Ovary (tissue), 9 donors: ENCODE measurements around the gene CNPPD1. TPM values are rescaled to one million over a fixed set of nuclear protein-coding genes. Genes with fewer than 3 reads are reported as not detected.

ENCODE experiments used
- DNase-seq, 5 donors: peaks; one replicate each; pipeline ENCODE4 v3.0.0-alpha.2; 2019 to 2020
- H3K27ac ChIP-seq, 2 donors: fragments of 200-600 bp; one replicate each; pipeline versions ENCODE4 v1.5.1 to v1.8.0; 2019 to 2022
- H3K27me3 ChIP-seq: fragments of 200-600 bp; one replicate; pipeline ENCODE4 v1.8.0; 2022
- H3K36me3 ChIP-seq: fragments of 200-600 bp; sonication (generic); one replicate; pipeline ENCODE4 v1.5.1; 2019
- H3K4me1 ChIP-seq: one replicate; pipeline ENCODE4 v1.8.1; 2013; ENCODE audit warnings: mild to moderate bottlenecking, moderate library complexity; ENCODE audit not compliant: insufficient read depth
- H3K4me3 ChIP-seq: fragments of 200-600 bp; sonication (generic); one replicate; pipeline ENCODE4 v1.5.1; 2017
- H3K9me3 ChIP-seq, 2 donors: fragments of 200-600 bp in 1 of 2; sonication (generic) in 1 of 2; one replicate each; pipeline versions ENCODE4 v1.5.1 to v1.8.1; 2013 to 2019; ENCODE audit warnings: mild to moderate bottlenecking in 1 of 2, moderate library complexity in 1 of 2
- EP300 ChIP-seq: sonication (generic); formaldehyde crosslinking; IDR thresholded peaks from one replicate; pipeline ENCODE4 v1.6.1; 2017; ENCODE audit warnings: antibody characterized with exemption
- POLR2A ChIP-seq: fragments of 450-650 bp; IDR thresholded peaks from one replicate; pipeline ENCODE4 v1.6.1; 2017; ENCODE audit warnings: antibody characterized with exemption, mild to moderate bottlenecking, moderate library complexity
- WGBS, 3 donors: extraction: QIAGEN DNeasy Blood & Tissue Kit in 1 of 3; methylation state at CpG; one replicate each; pipeline versions ENCODE4 v1.1.5 to v1.1.7; 2013 to 2017; 5-methylcytosine and 5-hydroxymethylcytosine counted together
- intact Hi-C, 4 donors: fragments of 100-400 bp; cut with DNase I; formaldehyde crosslinking; loops; one replicate each; pipeline versions ENCODE4 v1.11.0 to v1.15.1; 2022 to 2023
- polyA plus RNA-seq, 2 donors: library from polyadenylated mRNA; stranded (reverse); fragments of 200-250 nt in 1 of 2; fragments of 350-450 nt in 1 of 2; fragmentation: Illumina TruSeq in 1 of 2; extraction: RNeasy Lipid Tissue Mini Kit (QIAGEN cat#74804) in 1 of 2; gene quantifications; one replicate each; pipeline ENCODE4 v1.2.3, GENCODE V29; 2013 to 2014
- total RNA-seq, 7 donors: library from RNA; depleted of rRNA in 2 of 7; stranded (reverse); fragments of >200 nt in 2 of 7; fragmentation: NEBNext Ultra II Directional in 3 of 7; extraction: Animal tissue kit (Norgen Biotek cat#: 25700) in 3 of 7; gene quantifications; one replicate each; pipeline versions ENCODE4 v1.1.0 to v1.2.4, GENCODE V29; 2016 to 2023
- TF ChIP-seq, protein P1 (sequence below), 3 donors: fragments of 450-650 bp in 2 of 3; fragments of 200-600 bp in 1 of 3; IDR thresholded peaks; one replicate each; pipeline versions ENCODE4 v1.5.1 to v1.8.0; 2016 to 2022; ENCODE audit warnings: antibody characterized with exemption in 3 of 3, mild to moderate bottlenecking in 1 of 3
- donor health status: DM: no; HTN: no; CAD: no; lungs with moderate emphysema.
- donor health status: DM: no; HTN: no; CAD: no.
- donor health status: Bipolar disorder and iron deficiency.
- donor health status: DM: yes; HTN: yes; CAD: no.
- donor health status: DM: no; HTN: no; CAD: no.
- donor health status: DM: yes; HTN: yes; CAD: no.

Gene CNPPD1
- total and polyA plus RNA-seq, 9 donors: 27.1 to 68.2 (median 55.4) TPM

GRCh38 chr2:219172231-219173154, 4.2 kb downstream of the CNPPD1 start:
- no peak overlapping the region for H3K27ac ChIP-seq
- H3K4me3 ChIP-seq: no peak overlapping the region
- no peaks in the 10 kb centered on the region for H3K36me3 ChIP-seq
- H3K27me3 ChIP-seq: no peaks in the 10 kb centered on the region
- no peak for DNase-seq
- no peak for TF ChIP-seq POLR2A
- no peak for TF ChIP-seq EP300
- TF ChIP-seq, protein P1, sequence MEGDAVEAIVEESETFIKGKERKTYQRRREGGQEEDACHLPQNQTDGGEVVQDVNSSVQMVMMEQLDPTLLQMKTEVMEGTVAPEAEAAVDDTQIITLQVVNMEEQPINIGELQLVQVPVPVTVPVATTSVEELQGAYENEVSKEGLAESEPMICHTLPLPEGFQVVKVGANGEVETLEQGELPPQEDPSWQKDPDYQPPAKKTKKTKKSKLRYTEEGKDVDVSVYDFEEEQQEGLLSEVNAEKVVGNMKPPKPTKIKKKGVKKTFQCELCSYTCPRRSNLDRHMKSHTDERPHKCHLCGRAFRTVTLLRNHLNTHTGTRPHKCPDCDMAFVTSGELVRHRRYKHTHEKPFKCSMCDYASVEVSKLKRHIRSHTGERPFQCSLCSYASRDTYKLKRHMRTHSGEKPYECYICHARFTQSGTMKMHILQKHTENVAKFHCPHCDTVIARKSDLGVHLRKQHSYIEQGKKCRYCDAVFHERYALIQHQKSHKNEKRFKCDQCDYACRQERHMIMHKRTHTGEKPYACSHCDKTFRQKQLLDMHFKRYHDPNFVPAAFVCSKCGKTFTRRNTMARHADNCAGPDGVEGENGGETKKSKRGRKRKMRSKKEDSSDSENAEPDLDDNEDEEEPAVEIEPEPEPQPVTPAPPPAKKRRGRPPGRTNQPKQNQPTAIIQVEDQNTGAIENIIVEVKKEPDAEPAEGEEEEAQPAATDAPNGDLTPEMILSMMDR (IDR thresholded peaks at IDR 0.05): no peak
- H3K9me3 ChIP-seq: no peaks in the 10 kb centered on the region
- H3K4me1 ChIP-seq: peaks cover 6% of the 10 kb centered on the region
- intact Hi-C loops: loop anchor here in 1 of 4 donors (10.0 kb wide), 1 partner anchor 1158 kb away; no protein-coding TSS in a partner anchor
- 76 to 89% (median 78%) methylated on average over 16 of the region's 16 CpGs for WGBS, 3 donors

- intact Hi-C loops: loop anchor here in 1 of 4 donors (10.0 kb wide), 1 partner anchor 1156 kb away; no protein-coding TSS in a partner anchor
- no peak overlapping the region for H3K4me3 ChIP-seq
- TF ChIP-seq, protein P1 (IDR thresholded peaks at IDR 0.05): peak; percentile 57 to 72 (median 61)
- TF ChIP-seq EP300: no peak
- H3K27ac ChIP-seq: peak overlapping the region; percentile 22 to 71
- WGBS, 3 donors: 11 to 24% (median 15%) methylated on average over 6 of the region's 6 CpGs
- DNase-seq: peak; percentile 61 to 76 (median 72)
- H3K27me3 ChIP-seq: no peaks in the 10 kb centered on the region
- H3K9me3 ChIP-seq: no peaks in the 10 kb centered on the region
- H3K4me1 ChIP-seq: peaks cover 6% of the 10 kb centered on the region
- no peaks in the 10 kb centered on the region for H3K36me3 ChIP-seq
Measured at GRCh38 chr2:219171231-219171651, 5.5 kb downstream of the CNPPD1 start.

GRCh38 chr2:219169930-219170654, 6.6 kb downstream of the CNPPD1 start, which contains the start of gene SLC23A3:
Gene SLC23A3 (minus strand): TSS chr2:219170029. CDS start chr2:219169984, 45 bp downstream.
- intact Hi-C loops: loop anchor here in 3 of 4 donors (5.0 to 10.0 kb wide), 4 partner anchors 122 to 1155 kb away; partner anchors contain the start of gene DNPEP (in 1 of the 3)
- Histone ChIP-seq H3K27me3 (no peaks in the 10 kb centered on the region), H3K9me3 (no peaks in the 10 kb centered on the region), H3K4me1 (peaks cover 6% of the 10 kb centered on the region), H3K4me3 (no peak within 1 kb of the TSS), H3K27ac (peak within 1 kb of the TSS in 1 of 2 donors; percentile 71), H3K36me3 (no peaks in the 10 kb centered on the region)
- no peak for DNase-seq
- 77 to 82% (median 78%) methylated on average over 10 of the region's 10 CpGs for WGBS, 3 donors
- no peak for TF ChIP-seq EP300
- TF ChIP-seq, protein P1 (IDR thresholded peaks at IDR 0.05): no peak
- no peak for TF ChIP-seq POLR2A

GRCh38 chr2:219168932-219169331, 7.8 kb downstream of the CNPPD1 start:
- Histone ChIP-seq H3K4me1 (peaks cover 6% of the 10 kb centered on the region), H3K27me3 (no peaks in the 10 kb centered on the region), H3K9me3 (no peaks in the 10 kb centered on the region), H3K36me3 (no peaks in the 10 kb centered on the region), H3K27ac (peak overlapping the region in 1 of 2 donors; percentile 54), H3K4me3 (no peak overlapping the region)
- TF ChIP-seq, protein P1 (IDR thresholded peaks at IDR 0.05): no peak
- TF ChIP-seq POLR2A: no peak
- TF ChIP-seq EP300: no peak
- peak in 1 of 5 donors; percentile 49 for DNase-seq
- intact Hi-C loops: loop anchor here in 3 of 4 donors (5.0 to 10.0 kb wide), 3 partner anchors 123 to 366 kb away; partner anchors contain the start of gene DNPEP (in 1 of the 3)
